Activated naive CD8-positive, alpha-beta T cell treated with anti-CD3 and anti-CD28 coated beads, Interleukin-2, amount 50 U/mL, for 24 hours (primary cell): ENCODE results near the gene SAYSD1.

Source experiments
- ATAC-seq: fragments of 150-1000 bp; cut with Tn5 transposase; one replicate; pipeline ENCODE4 v1.10.0; 2021
- DNase-seq: peaks from one replicate; pipeline ENCODE4 v3.0.0; 2021
- H3K27ac Mint-ChIP-seq: one replicate; pipeline ENCODE4 v1.8.0; 2021; ENCODE audit warnings: mild to moderate bottlenecking, mixed read lengths
- H3K27me3 Mint-ChIP-seq: one replicate; pipeline ENCODE4 v1.8.0; 2021; ENCODE audit warnings: mixed read lengths
- H3K36me3 Mint-ChIP-seq: one replicate; pipeline ENCODE4 v1.8.0; 2021; ENCODE audit warnings: low read depth, mixed read lengths
- H3K4me1 Mint-ChIP-seq: one replicate; pipeline ENCODE4 v1.8.0; 2021; ENCODE audit warnings: mixed read lengths
- H3K4me3 Mint-ChIP-seq: one replicate; pipeline ENCODE4 v1.8.0; 2021; ENCODE audit warnings: mild to moderate bottlenecking, moderate library complexity, mixed read lengths
- H3K9me3 Mint-ChIP-seq: one replicate; pipeline ENCODE4 v1.8.0; 2021; ENCODE audit warnings: mixed read lengths

Gene SAYSD1

DNA sequence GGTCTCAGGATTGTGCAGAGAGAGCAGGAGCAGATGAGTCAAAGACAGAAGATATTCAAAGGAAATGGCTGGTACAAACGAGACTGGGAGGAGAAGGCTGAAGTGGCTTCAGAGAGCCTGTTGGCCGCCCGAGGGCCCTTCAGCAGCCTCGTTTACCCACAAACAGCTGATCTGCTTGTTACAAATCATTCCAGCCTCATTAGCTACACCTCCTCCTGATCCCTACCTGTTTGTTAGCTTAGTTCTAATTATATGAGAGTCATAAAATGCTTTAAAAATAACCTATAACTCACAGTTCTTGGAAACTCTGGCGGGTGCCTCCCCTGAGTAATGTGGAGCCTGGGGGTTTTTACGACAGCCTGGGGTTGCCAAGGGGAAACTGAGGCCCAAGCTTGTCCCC, 53.8 kb downstream of the SAYSD1 start:
- Mint-ChIP-seq H3K4me3 (no peak overlapping the region), H3K27ac (no peak overlapping the region), H3K4me1 (no peaks in the 10 kb centered on the region), H3K27me3 (peaks cover 10% of the 10 kb centered on the region), H3K9me3 (no peaks in the 10 kb centered on the region), H3K36me3 (peaks cover 2% of the 10 kb centered on the region)
- ATAC-seq (no peak), DNase-seq (no peak)

DNA sequence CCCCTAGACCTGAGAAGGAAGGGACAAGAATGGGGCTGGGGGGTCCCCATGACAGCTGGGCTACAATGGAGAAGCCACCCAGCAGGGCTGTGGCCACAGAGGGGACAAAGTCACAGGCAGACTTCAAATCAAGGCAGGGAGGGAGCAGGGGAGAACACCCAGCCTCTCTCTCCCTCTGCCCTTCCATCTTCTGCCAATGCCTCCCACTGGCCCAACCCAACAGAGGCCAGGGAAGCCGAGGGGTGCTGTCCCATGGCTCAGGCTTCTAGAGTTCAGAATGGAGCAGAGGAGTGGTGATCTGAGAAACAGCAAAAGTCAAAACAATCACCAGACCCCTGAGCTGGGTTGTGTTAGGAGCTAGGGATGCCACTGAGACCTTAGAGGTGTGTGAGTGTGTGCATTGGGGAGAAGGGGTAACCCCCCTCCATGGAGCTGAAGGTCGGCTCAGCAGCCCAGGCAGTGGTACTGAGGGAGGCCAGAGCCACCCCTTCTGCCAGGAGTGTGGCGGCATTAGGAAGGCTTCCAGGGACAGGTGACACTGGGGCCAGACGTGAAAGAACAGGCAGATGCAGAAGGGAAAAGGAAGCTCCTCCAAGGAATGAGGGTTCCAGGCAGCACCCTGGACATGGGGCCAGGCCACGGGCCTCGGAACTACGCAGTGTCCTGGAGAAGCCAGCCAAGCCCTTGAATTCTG, 54.4 kb downstream of the SAYSD1 start:
- Mint-ChIP-seq H3K27ac (no peak overlapping the region), H3K4me3 (no peak overlapping the region), H3K36me3 (peaks cover 4% of the 10 kb centered on the region), H3K4me1 (no peaks in the 10 kb centered on the region), H3K27me3 (peaks cover 12% of the 10 kb centered on the region), H3K9me3 (no peaks in the 10 kb centered on the region)
- no peak for DNase-seq
- no peak for ATAC-seq

DNA sequence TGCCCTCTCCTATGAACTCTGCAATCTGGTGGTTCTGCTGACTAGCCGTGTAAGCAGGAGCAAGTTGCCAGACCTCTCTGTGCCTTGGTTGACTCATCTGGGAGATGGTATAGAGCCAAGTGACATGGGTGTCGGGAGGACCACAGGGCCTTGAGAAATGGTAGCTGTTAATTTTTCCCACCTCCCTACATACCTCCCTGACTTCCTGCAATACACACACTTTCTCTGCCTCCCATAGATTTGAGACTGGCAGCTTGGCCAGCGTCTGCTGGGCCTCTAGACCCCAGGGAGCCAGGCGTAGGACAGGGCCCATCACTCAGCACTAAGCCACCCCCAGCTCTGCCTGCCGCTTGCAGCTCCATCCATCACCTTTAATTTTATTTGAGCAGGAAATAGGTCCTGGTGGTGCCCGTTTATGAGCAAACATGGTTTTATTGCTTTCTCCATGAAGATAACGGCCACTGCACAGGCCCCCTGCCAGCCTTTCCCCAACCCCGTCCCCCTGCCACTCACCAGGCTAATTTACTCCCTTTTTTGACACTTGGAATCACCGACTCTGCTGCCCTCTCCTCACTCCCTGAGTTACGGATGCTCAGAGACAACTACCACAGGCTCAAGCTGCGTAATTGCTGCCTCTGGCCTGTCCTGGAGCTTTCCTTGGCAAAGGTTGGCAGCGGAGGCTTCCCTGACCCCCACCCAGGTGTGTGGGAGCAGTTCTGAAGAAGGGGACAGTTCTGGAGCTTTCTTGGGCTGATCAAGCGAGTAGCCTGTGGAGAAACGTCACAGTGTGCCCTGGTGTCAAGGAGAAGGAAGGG, 55.3 kb downstream of the SAYSD1 start:
- H3K27me3 Mint-ChIP-seq, result peaks cover 7% of the 10 kb centered on the region
- H3K27ac Mint-ChIP-seq, result no peak overlapping the region
- H3K36me3 Mint-ChIP-seq, result peaks cover 4% of the 10 kb centered on the region
- ATAC-seq (no peak), DNase-seq (no peak)
- no peaks in the 10 kb centered on the region for H3K4me1 Mint-ChIP-seq
- H3K9me3 Mint-ChIP-seq, result no peaks in the 10 kb centered on the region
- no peak overlapping the region for H3K4me3 Mint-ChIP-seq

- peaks cover 4% of the 10 kb centered on the region for H3K36me3 Mint-ChIP-seq
- H3K4me1 Mint-ChIP-seq, result no peaks in the 10 kb centered on the region
- peaks cover 7% of the 10 kb centered on the region for H3K27me3 Mint-ChIP-seq
- H3K4me3 Mint-ChIP-seq, result no peak overlapping the region
- no peaks in the 10 kb centered on the region for H3K9me3 Mint-ChIP-seq
- ATAC-seq (no peak), DNase-seq (no peak)
- H3K27ac Mint-ChIP-seq, result no peak overlapping the region
Observed at GRCh38 chr6:39058471-39059147, 56.4 kb downstream of the SAYSD1 start.

DNA sequence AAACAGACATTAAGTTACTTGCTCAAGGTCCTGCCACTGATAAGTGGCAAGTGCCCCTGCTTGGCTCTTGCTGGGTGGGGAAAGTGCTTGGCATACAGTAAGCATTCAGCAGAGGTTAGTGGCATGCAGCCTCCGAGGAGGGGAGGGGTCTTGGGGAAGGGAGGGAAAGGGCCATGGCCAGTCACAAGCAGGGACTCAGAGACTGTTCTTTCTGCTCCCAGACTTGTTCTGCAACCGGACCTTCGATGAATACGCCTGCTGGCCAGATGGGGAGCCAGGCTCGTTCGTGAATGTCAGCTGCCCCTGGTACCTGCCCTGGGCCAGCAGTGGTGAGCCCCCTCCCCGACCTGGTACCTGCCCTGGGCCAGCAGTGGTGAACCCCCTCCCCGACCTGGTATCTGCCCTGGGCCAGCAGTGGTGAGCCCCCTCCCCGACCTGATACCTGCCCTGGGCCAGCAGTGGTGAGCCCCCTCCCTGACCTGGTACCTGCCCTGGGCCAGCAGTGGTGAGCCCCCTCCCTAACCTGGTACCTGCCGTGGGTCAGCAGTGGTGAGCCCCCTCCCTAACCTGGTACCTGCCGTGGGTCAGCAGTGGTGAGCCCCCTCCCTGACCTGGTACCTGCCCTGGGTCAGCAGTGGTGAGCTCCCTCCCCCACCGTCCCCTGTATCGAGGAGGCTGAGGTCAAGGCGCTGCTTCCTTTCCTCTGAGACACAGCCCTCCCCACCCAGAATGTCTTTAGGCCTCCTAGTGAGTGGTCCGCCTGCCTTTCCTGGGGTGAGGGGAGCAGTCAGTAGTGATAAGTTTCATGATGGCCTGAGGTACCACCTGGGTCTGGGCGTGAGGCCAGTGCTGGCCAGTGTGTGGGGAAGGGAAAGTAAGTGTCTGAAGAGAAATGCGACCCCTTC, 57.5 kb downstream of the SAYSD1 start:
- no peaks in the 10 kb centered on the region for H3K4me1 Mint-ChIP-seq
- no peaks in the 10 kb centered on the region for H3K9me3 Mint-ChIP-seq
- H3K4me3 Mint-ChIP-seq, result no peak overlapping the region
- no peak overlapping the region for H3K27ac Mint-ChIP-seq
- no peak for DNase-seq
- no peak for ATAC-seq
- peaks cover 6% of the 10 kb centered on the region for H3K36me3 Mint-ChIP-seq
- peaks cover 12% of the 10 kb centered on the region for H3K27me3 Mint-ChIP-seq

- H3K9me3 Mint-ChIP-seq, result no peaks in the 10 kb centered on the region
- no peak overlapping the region for H3K27ac Mint-ChIP-seq
- ATAC-seq (no peak), DNase-seq (no peak)
- peaks cover 16% of the 10 kb centered on the region for H3K27me3 Mint-ChIP-seq
- peaks cover 6% of the 10 kb centered on the region for H3K36me3 Mint-ChIP-seq
- no peak overlapping the region for H3K4me3 Mint-ChIP-seq
- H3K4me1 Mint-ChIP-seq, result peaks cover 4% of the 10 kb centered on the region
Observed at GRCh38 chr6:39056681-39057080, 58.3 kb downstream of the SAYSD1 start.

- Mint-ChIP-seq H3K27me3 (peaks cover 17% of the 10 kb centered on the region), H3K4me1 (peaks cover 9% of the 10 kb centered on the region), H3K36me3 (peaks cover 6% of the 10 kb centered on the region), H3K9me3 (no peaks in the 10 kb centered on the region), H3K4me3 (no peak overlapping the region), H3K27ac (no peak overlapping the region)
- DNase-seq (no peak), ATAC-seq (no peak)
Observed at GRCh38 chr6:39056191-39056590, 58.8 kb downstream of the SAYSD1 start.

DNA sequence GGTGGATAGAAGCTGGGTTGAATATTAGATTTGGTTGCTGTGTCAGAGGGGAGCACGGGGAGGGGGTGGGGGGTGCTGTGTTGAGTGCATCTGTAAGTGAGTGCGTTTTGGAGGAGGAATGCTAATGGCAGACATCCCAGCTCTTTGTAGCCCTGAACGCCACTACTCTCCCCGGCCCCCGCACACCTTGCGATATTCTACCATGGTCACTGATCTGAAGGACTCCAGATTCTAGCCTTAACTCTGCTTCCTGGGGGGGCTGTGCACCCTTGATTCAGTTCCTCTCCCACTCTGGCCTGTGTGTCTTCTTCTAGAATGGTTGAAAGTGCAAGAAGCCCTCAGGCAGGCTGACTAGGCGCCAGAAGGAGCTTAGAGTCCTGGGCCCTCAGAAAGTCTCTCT, 59.3 kb downstream of the SAYSD1 start:
- no peak for ATAC-seq
- H3K36me3 Mint-ChIP-seq, result peaks cover 6% of the 10 kb centered on the region
- H3K4me3 Mint-ChIP-seq, result no peak overlapping the region
- H3K9me3 Mint-ChIP-seq, result no peaks in the 10 kb centered on the region
- no peak overlapping the region for H3K27ac Mint-ChIP-seq
- H3K27me3 Mint-ChIP-seq, result peaks cover 15% of the 10 kb centered on the region
- no peak for DNase-seq
- H3K4me1 Mint-ChIP-seq, result peaks cover 15% of the 10 kb centered on the region

- no peaks in the 10 kb centered on the region for H3K9me3 Mint-ChIP-seq
- no peak for ATAC-seq
- H3K4me1 Mint-ChIP-seq, result peaks cover 25% of the 10 kb centered on the region
- peaks cover 6% of the 10 kb centered on the region for H3K36me3 Mint-ChIP-seq
- no peak for DNase-seq
- no peak overlapping the region for H3K4me3 Mint-ChIP-seq
- H3K27ac Mint-ChIP-seq, result no peak overlapping the region
- H3K27me3 Mint-ChIP-seq, result peaks cover 16% of the 10 kb centered on the region
Observed at GRCh38 chr6:39054577-39055142, 60.3 kb downstream of the SAYSD1 start.
